CD4-positive, alpha-beta T cell treated with Interleukin-6 at 100 ng/mL for 8 hours (primary cell): Measurements from ENCODE around the gene GJC2.

Source experiments
- DNase-seq: peaks from one replicate; pipeline ENCODE4 v3.0.0-alpha.2; 2020; ENCODE audit warnings: mixed read lengths, low spot score

GJC2 gene

DNA sequence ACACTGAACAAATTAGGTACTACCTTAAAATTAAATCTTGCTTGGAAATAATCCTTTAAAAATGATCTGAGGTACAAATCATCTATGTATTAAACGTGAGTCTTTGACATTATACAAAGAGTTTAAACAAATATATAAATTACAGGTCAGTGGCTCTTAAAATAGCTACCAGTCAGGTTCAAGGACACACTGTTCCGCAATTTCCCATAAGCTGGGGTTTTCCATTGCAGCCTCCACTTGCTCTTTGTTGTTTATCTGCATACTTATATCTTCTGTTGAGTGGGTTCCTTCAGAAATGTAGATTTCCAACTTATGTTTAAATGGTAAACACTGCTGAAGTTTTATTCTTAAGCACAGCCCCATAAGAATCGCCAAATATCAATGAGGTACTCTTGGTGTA lies 34.9 kb upstream of the GJC2 start:
- DNase-seq = no peak

DNA sequence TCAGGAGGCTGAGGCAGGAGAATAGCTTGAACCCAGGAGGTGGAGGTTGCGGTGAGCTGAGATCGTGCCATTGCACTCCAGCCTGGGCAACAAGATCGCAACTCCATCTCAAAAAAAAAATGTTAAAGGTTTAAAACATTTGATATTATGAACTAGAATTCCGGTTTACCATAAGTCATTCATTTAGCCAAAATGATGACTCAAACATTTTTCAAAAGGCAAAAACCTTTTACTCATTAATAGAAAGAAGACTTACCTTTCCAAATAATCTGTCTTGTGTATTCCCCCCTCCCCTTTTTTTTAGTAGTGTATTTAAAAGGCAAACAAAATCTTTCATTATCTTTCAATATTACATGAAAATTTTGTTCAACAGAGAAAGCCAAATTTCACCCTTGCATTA lies 32.4 kb upstream of the GJC2 start:
- no peak for DNase-seq

DNA sequence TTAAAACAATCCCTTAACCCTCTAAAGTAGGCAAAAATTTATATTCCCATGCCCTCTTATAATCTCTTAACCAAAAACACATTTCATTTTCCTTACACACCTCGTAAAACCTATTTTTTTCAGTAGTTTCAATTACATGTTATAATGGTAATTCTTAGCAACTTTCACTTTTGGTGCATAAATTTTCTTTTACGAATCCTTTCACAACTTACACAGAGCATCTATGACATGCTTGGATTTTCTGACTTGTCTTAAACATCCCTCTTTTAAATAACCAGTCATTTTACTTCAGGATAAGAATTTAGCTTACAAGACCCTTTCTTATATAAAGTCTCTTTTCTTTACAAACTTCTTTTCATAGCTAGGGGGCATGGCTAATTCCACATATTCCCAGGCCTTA lies 31.7 kb upstream of the GJC2 start:
- DNase-seq = no peak

DNA sequence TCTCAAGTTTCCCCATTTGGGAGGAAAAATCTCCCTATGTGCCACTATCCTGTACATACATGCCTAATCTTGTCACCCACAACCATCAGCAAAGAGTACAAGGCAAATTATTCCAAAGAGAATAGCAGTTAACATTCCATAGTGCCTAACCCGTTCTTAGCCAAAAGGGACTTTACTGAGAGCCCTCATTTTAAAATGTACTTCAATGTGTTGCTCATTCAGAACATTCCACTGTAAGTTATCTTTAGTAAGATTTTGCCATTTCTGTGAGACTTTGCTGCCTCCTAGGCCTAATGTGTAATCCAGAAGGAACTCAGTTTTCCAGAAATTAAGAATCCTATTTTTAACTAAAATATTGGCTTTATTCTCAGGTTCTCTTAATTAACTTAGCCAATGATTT lies 29.4 kb upstream of the GJC2 start:
- no peak for DNase-seq

DNA sequence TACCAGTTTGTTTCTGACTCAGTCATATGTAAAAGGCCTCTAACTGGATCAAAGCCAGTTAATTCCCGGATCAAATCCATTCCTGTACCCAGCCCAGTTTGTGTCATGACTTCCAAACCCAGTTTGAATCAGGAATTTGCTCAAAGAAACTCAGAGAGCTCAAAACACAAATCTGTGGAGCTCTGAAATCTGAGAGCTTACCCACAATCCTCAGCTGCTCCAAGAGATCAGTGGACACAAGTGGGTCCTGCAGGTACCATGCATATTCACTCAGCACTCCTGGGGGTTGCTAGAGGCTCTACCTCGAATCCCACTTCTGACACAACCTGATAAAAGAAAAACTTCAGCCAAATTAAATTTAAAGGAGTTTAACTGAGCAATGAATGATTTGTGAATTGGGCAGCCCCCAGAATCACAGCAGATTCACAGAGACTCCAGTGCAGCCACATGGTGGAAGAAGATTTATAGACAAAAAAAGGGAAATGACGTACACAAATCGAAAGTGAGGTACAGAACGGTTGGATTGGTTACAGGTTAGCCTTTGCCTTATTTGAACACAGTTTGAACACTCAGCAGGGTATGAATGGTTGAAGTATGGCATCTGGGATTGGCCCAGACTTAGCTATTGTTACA lies 28.8 kb upstream of the GJC2 start:
- no peak for DNase-seq

DNA sequence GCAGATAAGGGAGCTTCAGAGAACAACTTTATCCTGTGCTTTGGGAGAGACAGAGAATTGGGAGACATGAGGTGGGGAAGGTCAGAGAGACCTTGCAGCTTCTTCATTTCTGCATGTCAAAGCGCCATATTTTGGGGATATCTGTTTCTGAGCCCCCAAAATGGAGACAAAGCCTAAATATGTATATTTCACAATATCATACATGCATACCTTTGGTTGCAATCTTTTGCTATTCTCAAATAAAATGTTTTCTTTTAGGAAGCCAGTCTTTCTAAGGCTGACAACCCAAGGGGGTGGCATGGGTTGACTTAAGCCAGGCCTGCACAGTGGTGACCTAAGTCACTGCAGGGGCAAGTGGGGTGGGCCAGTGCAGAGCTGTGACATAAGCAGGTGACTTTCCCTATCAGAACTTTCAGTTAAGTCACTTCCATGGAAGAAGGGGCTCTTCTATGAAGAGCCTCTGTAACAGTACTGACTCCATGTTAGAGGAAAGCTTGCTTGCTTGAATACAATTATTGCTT lies 26.7 kb upstream of the GJC2 start:
- DNase-seq = no peak

DNA sequence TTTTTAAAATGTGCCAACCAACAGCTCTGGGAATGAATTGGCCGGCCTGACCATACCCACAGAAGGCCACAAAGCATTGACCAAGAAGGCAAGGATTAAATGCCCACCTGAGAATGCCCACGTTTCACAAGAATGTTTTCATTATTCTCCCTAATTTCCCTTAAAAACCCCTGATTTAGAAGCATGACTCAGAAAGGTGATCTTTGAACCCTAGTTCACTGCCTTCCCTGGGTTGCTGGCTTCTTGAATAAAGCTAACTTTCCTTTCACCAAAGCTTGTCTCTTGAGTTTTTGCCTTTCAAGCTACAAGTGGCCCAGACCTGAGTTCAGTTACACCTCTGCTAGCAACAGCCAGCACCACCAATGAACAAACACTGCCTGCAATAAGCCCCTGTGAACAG lies 26.2 kb upstream of the GJC2 start:
- no peak for DNase-seq

DNA sequence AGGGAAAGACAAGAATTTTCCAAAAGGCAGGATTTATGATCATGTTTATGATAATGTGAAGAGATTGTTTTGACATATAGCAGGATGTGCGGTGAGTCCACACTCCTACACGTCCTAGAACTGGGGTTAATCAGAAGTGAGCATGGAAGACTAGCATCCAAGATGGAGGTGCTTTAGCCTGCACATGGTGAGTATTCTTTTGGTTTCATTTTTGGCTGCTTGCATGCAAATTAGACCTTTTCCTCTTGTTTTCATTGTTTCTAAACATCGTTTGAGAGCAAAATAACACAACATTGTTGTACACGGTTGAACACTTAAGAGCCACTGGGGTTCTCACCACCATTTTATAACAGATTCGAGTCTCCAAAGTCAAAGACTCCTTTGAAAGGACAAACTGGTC lies 24.5 kb upstream of the GJC2 start:
- DNase-seq = no peak

DNA sequence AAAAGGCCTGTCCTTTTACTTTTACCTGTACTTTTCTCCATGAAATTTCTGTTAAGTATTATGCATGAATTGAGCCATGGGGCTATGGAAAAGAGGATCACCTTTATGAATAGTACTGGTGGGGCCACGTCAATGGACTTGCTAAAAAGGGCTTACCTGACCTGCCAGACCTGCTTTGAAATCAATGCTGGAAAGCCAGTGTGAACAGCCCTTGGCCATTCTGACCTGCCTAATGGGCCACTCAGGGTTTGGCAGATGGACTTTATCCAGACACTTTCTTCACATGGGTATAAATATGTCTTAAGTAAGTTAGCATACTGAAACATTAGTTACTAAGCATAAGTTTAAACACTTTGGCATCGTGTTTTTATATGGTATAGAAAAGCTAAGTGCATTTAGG lies 18.0 kb upstream of the GJC2 start:
- DNase-seq = no peak

DNA sequence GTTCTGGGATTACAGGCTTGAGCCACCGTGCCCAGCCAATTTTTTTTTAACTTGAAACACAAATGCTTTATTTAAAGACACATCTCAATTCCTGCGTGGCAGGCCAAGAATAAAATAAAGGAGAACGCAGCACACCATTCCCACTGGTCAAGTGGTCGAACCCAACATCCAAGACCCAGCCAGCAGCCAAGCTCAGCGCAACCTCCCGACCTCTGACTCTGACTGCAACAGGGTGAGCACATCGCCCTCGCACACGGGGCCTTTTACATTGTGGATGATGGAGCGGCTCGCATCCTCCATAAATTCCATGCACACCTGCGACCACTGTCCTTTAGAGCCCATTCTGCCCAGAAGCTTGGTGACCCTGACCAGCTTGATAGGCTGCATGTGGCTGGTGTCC lies 15.1 kb upstream of the GJC2 start:
- no peak for DNase-seq

DNA sequence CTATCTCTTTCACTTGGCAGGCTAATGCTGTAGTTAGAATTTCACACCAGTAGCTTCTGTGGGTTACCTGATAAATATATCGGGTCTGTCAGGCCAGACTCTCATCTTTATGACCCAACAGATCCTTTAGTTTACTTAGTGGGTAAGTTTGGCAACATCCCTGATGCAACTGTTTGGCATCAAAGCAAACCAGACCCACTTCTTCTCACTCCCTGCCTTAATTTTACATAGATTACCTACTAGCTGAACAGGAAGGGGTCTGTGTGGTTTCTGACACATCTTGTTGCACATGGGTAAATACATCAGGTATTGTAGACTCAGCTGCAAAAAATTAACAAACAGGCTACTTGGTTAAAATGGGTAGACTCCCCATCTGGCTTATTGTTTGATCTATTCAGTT lies 12.8 kb upstream of the GJC2 start:
- no peak for DNase-seq

DNA sequence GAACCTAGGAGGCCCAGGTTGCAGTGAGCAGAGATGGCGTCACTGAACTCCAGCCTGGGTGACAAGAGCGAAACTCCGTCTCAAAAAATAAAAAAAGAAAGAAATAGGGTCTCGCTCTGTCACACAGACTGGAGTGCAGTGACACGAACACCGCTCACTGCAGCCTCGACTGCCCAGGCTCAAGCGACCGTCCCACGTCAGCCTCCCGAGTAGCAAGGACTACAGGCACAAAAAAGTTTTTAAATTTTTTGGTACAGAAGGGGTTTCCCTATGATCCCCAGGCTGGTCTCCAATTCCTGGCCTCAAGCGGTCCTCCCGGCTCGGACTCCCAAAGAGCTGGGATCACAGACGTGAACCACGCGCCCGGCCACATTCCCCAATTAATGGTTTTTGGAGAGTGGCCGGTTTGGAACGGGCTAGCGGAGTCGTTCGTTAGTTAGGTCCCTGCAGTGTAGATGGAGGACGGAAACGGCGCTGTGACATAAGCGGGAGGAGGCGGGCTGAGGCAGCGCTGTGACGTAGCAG lies 10.3 kb upstream of the GJC2 start:
- no peak for DNase-seq

DNA sequence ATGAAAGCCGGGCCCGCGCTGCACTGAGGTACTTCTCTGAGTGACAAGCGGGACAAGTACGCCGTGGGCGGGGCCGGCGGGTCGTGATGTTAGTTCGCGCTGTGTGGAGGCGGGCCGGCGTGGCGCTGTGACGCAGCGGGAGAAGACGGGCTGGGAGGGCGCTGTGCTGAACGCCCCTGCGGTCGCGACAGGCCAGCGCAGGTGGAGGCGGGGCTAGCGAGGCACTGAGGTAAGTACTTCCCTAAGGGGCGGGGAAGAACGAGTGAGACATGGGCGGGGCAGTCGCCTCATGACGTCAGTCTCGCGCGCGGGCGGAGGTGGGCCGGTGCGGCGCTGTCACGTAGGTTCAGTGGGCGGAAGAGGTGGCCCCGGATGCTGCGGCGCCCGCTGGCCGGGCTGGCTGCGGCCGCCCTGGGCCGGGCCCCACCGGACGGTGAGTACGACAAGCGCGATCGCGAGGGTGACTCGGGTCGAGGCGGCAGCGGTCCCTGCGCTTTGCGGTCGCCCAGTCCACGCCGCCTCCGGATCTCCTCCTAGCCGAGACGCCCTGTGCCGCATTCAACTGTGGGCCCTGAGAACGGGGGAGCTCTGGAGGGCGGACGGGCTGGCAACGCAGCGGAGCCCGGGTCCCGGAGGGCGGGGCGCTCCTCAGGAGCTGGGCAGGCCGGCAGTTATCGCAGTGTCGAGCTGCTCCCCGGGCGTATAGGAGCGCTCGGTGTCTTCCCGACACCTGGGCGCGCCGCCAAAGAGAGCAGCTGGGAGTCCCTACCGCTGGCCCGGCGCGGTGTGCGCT lies 9.6 kb upstream of the GJC2 start, which contains the start of gene GUK1:
GUK1 (plus strand) TSS at position 349 of the 793 bp plus-strand sequence; CDS start at position 373, 24 bp downstream.
- peak; percentile 100 for DNase-seq

DNA sequence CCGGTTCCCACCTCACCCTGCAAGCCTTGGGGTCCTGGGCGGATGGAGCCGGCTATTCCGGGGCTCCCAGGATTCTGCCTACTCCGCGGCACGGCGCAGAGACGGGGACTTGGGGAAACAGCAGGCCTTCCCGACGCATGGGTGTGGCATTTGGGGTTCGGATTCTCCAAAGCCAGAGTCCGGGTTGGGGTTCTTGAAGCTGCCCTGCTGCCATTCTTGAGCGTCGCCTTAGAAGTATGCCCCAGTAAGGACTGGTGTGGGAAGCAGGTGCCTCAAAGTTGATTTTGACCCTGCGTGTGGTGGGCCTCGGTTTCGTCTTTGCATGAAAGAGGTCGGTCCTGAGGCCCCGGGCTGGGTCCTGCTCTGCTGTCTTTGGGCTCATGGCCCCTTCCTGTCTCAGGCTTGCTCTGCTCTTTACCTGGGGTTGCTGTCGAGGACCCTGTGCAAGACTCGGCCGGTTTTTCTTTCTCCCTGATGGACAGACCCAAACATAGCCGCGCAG lies 9.0 kb upstream of the GJC2 start:
- no peak for DNase-seq

DNA sequence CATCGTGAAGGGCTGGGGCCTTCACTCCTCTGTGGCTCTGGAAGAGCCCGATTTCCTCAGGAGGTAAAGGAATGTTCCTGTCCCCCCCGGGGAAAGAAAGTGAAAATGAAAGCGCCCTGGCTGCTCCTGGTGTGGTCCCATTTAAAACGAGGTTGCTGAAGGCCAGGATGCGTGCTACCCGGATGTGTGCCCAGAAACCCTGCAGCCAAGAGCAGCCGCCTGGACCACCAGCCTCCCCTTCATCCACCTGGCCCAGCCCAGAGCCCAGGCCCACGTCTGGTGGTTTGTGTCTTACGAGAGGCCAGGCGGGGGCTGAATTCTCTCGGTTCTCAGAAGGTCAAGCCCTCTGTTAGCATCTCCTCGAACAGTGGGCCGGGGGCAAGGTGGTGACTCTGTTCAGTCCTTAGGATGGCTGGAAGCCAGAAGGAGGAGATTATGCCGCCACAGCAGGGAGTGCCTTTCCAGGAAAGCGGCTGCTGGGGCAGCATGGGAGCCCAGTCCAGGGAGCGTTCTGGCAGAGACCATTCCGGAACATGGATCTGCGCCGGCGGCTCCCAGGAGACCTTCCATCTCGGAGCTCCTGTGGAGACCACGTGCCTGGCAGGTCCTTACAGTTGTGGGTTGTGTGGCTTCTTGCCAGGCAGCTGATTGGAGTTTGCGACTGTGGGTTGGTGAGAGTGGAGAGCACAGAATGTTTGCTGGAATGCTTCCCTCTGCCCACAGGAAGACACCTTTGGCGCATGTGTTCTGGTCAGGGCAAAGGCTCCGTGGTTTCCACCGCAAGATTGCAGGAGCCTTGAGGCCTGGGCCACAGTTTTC lies 8.3 kb upstream of the GJC2 start:
- DNase-seq = peak; percentile 21

DNA sequence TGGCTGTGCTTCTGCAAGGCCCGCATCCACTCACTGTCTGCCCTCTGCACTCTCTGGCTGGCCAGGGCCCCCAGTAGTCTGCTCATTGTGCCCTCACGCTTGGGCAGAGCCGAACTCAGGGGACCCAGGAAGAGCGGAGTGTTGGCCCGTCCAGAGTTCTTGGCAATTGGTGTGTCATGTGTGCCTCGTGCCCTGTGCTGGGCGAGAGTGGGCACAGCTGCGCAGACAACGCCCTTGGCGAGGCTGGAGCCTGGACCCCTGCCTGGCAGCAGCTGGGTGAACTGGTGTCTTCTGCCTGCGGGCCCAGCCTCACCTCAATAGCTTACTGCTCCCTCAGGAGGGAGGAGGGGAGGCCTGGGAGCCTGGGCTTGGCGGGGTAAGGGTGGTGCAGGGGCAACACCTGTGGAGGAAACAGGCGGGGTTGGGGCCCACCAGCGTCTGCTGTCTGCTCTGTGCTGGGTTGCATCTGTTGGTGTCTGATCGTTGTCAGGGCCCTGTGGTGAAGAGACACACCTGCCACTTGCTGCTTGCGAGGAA lies 7.5 kb upstream of the GJC2 start:
- no peak for DNase-seq

DNA sequence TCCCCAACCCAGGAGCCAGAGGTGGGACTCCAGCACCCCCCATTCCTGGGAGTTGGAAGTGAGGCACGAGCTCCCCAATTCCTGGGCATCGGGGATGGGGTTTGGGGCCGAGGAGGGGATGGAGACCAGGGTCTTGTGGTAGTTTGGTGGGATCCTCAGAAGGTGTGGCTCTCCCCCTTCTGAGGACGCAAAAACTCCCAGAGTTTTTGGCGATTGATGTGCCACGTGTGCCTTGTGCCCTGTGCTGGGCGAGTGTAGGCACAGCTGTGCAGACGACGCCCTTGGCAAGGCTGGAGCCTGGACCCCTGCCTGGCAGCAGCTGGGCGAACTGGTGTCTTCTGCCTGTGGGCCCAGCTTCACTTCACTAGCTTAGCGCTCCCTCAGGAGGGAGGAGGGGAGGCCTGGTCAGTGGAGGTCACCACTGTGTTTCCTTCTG lies 7.0 kb upstream of the GJC2 start:
- DNase-seq = no peak

DNA sequence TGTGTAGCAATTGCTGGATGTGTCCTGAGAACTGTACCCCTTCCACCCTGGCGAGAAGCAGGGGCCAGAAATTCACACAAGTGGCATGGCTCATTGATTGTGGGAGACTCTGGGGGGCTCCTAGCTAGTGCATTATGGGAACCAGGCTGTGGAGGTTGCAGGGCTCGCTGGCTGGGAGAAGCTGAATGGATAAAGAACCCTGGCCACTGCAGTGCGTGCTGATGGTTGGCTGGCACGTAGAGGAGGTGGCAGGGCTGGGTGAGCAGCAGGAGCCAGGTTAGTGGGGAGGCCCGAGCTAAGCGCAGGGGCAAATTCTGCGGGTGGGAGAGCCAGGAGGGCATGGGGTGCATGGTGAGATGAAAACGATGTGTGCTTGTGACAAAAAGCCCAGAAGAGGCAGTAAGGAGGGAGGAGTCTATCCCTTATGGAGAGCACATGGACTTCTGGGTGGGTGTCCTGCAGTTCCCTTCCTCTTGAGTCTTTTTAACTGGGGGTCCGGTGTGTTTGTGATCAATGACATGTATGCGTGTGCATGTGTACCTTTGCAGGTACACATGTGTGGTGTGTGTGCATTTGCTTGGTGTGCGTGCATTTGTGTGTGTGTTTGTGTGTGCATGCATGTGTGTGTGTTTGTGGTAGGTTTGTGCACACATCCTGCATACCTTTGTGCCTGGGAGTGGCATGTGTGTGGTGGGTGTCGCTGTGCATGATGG lies 6.1 kb upstream of the GJC2 start:
- DNase-seq = no peak

DNA sequence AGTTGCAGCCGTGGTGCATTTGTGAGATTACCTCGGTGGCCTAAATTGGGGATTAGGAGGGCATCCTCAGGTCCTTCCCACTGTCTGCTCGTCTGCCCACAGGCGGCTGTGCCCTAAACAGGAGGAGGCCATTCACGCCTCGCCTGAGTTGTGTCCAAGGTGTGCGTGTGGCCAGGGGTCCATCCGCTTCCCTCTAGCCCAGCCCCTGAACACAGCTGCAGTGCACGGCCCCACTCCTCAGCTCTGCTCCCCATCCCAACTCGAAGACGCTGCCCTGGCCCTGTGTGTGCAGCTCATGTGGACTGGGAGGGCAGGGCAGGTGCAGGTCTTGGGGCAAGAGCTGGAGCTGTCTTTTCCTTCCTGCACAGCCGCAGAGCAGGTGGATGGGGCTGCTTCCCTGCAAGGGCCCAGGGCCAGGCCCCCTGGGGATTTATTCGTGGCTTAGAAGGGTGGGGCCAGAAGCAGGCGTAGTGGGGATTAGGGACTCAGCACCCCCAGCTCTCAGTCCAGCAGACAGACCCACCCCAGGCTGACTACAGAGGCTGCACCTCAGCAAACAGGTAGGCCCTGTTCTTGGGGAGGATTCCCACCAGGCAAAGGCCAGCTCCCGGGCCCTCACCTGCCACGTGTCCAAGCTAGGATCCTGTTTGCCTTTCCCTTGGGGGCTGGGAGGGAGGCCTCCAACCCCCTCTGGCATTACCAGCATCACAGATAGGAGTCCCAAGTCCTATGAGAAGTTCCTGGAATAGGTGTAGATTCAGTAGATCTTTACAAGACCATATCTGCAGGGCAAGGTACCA lies 5.3 kb upstream of the GJC2 start:
- DNase-seq = no peak

DNA sequence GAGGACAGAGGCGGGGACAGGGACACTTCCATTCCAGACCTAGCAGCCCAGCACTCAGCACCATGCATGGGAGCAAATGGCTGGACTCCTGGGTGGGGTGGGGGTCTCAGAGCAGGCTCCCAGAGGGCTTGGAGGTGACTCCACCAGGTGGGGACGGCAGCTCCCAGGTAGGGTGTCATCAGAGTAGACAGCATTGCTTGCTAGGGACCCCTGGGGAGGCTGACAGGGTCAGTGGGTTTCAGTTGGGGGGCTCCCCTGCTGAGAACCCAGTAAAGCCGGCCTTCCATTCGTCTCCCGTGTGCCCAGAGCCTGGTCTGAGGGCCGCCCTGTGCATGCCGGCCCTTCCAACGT lies 4.8 kb upstream of the GJC2 start:
- DNase-seq = no peak
